HG02970 (cell line): ENCODE results near the gene RSRC1.

Source experiments
- ATAC-seq: cut with Tn5 transposase; IDR thresholded peaks from one replicate; pipeline ENCODE4 v1.9.1; 2021; ENCODE audit warnings: mild to moderate bottlenecking, moderate library complexity, moderate number of reproducible peaks; ENCODE audit not compliant: unreplicated experiment, low FRiP score

RSRC1 gene

DNA sequence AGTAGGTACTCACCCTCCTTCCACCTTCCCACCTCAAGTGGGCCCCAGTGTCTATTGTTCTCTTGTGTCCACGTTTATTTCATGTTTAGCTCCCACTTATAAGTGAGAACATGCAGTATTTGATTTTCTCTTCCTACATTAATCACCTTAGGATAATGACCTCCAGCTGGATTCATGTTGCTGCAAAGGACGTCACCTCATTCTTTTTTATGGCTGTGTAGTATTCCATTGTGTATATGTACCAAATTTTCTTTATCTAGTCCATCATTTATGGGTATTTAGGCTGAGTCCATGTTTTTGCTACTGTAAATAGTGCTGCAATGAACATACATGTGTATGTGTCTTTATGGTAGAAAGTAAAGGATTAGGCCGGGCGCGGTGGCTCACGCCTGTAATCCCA is 455.2 kb downstream of the RSRC1 start:
- no peak for ATAC-seq

DNA sequence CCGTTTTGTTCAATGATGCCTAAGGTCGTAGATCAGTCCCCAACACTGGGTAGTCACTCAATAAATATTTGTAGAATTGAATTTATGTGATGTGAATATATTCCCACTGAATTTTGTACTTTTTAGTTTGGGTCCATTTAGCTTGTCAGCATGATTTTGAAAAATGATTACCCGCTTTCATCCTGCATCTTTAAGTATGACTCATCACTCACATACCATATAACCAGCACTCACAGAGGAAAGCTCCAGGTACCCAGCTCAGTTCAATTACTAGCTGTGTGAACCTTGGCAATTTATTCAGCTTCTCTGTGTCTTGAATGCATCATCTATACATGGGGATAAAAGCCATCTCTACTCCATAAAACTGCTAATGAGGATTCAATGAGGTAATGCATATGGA is 458.9 kb downstream of the RSRC1 start:
- no peak for ATAC-seq

DNA sequence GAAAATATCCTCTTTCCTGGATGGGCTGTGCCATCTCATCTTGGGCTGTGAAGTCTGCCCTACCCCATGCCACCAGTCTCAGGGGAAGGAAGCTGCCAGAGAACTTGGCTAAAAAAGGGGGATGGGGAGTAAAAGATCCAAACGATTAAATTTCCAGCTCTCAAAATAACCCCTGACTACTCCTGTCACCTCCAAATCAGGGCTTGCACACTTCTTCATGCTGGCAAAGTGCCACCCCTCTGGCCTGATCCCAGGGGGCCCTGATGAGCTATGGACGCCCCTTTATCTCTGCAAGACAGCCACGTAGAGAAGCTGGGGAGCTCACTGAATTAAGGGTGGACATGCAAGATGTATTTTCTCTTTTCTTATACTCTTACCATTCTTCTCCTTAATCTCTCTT is 459.9 kb downstream of the RSRC1 start:
- no peak for ATAC-seq

DNA sequence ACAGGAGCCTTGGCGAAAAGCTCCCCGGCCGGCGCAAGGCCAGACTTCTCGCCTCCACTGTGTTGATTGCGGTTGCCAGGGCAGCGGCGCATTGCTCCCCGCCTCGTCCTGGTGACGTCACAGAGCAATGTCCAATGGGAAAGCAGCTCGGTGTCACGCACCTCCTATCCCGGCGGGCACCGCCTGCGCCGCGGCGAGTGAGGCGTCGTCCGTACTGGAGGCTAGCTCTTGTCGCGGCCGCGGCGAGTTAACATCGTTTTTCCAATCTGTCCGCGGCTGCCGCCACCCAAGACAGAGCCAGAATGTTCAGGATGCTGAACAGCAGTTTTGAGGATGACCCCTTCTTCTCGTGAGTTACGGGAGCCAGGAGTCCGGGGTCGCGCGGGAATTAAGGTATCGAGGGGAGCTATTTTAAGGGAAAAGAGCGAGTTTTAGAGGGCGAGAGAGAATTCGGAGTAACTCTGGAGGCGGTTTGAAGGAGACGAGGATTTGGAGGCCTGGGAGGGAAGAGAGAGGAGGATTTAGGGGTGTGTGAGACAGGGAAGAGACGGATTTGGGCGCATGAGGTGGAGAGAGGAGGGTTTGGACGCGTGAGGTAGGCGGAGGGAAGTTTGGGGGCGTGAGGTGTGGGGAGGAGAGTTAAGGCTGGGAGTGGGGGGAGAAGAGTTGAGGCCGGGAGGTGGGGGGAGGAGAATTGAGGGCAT is 461.3 kb downstream of the RSRC1 start, which contains the start of gene MLF1:
Gene MLF1 (plus strand): TSS at position 196 of the 704 bp plus-strand sequence. CDS start 107 bp downstream, at position 303.
- ATAC-seq: peak; percentile 100

DNA sequence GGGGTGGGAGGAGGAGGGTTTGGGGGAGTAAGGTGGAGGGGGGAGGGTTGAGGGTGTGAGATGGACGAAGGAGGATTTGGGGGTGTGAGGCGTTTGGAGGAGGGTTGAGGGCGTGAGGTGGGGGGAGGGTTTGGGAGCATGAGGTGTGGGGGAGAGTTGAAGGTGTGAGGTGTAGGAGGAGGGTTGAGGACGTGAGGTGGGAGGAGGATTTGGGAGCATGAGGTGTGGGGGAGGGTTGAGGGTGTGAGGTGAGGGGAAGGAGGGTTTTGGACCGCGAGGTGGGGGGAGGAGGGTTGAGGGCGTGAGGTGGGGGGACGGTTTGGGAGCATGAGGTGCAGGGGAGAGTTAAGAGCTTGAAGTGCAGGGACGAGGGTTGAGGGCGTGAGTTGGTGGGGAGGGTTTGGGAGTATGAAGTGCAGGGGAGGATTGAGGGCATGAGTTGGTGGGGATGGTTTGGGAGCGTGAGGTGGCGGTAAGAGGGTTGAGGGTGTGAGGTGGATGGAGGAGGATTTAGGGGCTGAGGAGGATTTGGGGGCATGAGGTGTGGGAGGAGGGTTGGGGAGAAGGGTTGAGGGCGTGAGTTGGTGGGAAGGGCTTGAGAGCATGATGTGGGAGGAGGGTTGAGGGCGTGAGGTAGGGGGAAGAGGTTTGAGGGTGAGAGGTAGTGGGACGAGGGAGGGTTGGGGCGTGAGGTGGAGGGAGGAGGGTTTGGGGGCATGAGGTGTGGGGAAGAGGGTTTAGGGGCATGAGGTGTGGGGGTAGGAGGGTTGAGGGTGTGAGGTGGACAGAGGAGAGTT is 462.3 kb downstream of the RSRC1 start:
- no peak for ATAC-seq

DNA sequence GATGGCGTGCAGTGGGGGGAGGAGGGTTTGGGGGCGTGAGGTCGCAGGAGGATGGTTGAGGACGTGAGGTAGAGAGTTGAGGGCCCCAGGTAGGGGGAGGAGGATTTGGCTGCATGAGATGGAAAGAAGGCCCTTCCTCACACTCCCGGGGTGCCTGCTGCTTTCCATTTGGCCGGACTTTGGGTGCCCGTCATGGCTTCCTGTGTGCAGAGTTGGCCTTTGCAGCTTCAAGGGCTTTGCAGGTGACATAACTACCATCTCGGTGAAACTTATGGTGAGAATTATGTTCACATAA is 462.8 kb downstream of the RSRC1 start:
- ATAC-seq: no peak

DNA sequence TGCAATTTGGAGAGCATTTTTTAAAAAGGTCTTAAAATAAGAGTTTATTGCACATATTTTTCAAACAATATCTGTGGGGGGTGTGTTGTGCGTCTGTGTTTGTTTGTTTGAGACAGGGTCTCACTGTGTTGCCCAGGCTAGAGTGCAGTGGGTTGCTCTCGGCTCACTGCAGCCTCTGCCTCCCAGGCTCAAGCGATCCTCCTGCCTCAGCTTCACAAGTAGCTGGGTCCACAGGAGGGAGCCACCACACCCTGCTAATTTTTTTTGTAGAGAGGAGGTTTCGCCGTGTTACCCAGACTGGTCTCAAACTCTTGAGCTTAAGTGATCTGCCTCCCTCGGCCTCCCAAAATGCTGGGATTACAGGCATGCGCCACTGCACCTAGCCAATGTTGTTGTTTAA is 463.8 kb downstream of the RSRC1 start:
- no peak for ATAC-seq

DNA sequence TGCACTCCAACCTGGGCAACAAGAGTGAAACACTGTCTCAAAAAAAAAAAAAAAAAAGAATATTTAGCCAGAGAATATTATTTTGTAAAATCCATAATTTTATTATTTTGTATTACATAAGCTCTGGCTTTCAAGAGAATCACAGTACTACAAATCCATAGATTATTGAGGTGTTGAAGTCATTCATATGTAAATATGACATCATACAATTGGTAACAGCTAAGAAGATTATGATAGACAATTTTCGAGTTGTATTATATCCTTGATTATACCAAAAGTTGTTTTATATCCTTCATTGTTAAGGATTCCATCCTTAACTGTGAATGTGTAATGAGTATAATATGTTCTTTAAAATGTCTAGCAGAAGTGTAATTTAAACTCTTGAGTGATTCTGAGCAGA is 464.8 kb downstream of the RSRC1 start:
- ATAC-seq: no peak

DNA sequence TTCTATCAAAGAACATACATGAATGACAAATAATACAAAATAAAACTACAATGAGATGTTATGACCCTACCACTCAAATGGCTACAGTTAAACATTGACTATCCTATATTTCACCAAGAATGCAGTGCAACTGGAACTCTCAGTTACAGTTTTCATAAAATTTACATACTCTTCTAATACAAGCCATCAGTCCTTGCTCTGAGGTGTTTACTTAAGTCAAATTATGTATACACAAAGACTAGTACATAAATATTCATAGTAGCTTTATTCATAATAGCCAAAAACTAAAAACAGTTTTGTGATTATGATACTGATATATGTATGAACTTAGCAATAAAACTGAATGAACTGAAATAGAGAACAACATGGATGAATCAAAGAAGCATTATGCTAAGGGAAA is 480.3 kb downstream of the RSRC1 start:
- no peak for ATAC-seq
